NT2/D1 (cell line): ENCODE measurements around the gene CRADD.

ENCODE experiments used
- SUZ12 ChIP-seq: IDR thresholded peaks from 2 replicates; pipeline ENCODE4 v1.6.1; 2011; ENCODE audit not compliant: insufficient read length, insufficient read depth; ENCODE audit errors: extremely low read depth
- YY1 ChIP-seq: IDR thresholded peaks from 2 replicates; pipeline ENCODE4 v1.6.1; 2011; ENCODE audit not compliant: insufficient read length, insufficient read depth
- ZNF274 ChIP-seq: IDR thresholded peaks from 2 replicates; pipeline ENCODE4 v1.6.1; 2011; ENCODE audit warnings: mild to moderate bottlenecking, low read depth, low read length

- TF ChIP-seq YY1 (no peak), SUZ12 (no peak), ZNF274 (no peak)
Observed at GRCh38 chr12:93663006-93663728, 14.0 kb upstream of the CRADD start.
